Measurements from ENCODE around the gene PPA2.

The PPA2 gene

DNA sequence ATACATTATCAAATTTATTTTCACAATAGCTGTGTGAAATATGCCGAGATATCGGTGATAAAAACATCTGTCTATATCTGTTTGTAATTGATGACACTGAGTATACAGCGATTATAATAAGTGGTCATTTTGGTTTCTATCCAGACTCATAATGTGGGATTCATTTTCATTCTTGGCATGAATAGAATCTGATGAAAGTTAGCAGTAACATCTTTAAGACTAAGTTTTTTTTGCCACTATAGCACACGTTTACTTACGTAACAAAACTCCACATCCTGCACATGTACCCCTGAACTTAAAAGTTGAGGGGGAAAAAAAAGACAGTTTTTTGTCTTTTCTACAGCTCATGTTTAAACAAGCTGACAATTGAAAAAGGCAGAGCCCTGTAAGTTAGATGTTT lies 86.4 kb downstream of the PPA2 start:
- DNase-seq, result no peak

- DNase-seq, result no peak
Measured at GRCh38 chr4:105386012-105386411, 87.8 kb downstream of the PPA2 start.

- DNase-seq, result no peak
Measured at GRCh38 chr4:105374071-105374470, 99.8 kb downstream of the PPA2 start.

- DNase-seq, result no peak
Measured at GRCh38 chr4:105373324-105373723, 100.5 kb downstream of the PPA2 start.

- no peak for DNase-seq
Measured at GRCh38 chr4:105369988-105370387, 103.9 kb downstream of the PPA2 start.

DNA sequence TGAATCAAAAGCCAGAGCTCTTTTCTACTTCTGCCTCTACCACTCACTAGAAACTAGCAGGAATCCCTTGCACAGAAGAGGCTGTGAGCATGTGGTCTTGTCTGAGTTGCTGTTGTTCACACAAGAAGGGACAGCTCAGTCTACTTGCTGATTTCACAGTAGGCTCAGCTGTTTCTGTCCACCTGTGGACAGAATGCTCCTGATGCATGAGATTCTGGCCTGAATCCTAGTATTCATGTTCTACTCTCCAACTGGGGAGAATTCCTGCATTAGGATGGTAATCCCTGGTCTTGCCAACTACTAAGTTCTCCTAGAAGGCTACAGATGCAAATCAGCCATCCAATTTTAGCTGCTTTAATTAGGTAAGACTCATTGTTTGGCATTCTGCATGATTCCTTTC lies 112.8 kb downstream of the PPA2 start:
- DNase-seq, result no peak

- no peak for DNase-seq
Measured at GRCh38 chr4:105357258-105357980, 116.4 kb downstream of the PPA2 start.

DNA sequence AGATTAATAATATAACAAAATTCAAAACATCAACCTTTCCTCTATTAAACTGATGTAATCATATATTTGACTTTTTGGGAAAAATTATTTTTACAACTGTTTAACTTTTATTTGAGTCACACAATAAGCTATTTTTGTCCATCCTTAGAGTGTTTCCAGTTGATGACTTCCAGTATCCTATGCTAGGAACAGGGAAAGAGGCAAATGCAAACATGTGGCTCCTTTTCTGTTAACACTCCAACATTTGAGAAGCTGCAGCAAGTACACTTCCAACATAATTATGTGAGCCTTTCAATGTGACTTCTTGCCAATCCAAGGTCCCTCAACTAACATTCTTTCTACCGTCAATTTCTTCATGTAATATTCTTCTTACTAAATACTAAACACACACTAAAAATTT lies 117.7 kb downstream of the PPA2 start:
- DNase-seq, result no peak

DNA sequence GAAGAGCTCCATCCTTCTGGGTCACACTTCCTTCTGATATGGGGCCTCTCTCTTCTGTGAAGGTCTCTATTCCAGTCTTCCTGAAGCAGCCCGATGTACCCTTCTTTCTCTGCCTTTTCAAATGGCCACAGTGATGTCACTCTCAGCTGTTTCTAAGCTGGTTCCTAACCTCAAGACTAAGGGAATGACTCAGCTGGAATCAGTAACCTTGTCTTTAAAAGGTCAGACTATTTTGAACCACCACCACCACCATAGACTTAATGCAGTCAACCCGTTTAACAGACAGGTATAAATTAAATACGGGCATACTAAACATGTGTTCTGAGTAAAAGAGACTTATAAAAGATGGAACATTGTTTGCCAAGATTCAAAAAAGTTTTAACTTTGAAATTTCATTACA lies 121.0 kb downstream of the PPA2 start:
- no peak for DNase-seq

DNA sequence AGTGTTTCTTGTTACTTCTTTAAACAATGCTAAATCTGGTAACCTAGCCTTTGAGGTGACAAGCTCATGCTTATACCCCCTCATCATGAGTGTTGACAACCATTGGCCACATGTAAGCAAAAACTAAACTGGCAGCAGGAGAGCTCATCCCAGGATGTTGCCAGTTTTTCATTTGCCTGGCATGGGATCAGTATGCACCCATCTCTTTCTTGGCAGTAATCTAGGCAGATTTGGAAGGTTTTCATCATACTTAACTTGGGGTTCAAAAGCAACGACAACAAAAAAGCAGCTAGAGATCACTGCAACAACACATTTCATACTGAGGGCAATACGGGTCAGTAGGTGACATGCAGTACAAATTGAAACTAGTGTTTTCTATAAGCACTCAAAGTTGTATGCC lies 122.0 kb downstream of the PPA2 start:
- no peak for DNase-seq

DNA sequence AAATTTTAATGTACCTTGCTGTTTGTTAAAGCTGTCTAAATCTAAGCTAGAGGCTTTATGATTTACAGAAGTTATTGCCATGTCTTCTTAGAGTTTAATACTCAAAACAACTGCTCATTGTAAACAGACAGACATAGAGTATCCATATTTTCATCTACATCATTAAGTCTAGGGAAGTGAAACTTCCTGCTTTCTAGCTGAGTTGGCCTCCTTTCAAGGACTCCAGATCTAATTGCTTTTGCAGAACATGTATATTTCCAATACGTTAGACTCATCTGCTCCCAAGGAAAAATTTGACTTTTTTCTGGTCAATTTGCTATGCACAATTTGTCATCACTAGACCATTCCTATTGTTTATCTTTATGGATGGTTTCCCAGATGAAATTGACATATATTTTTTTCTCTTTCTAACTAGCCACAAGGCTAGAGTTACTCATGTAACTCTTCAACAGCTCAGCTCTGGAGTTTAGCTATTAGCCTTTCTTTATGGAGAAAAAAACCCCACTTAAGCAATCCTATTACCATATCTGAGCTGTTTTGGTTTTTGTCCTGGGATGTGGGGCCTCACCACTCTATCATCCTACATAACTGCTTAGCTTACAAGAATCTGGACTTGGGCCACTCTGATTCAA lies 122.9 kb downstream of the PPA2 start:
- DNase-seq, result no peak

DNA sequence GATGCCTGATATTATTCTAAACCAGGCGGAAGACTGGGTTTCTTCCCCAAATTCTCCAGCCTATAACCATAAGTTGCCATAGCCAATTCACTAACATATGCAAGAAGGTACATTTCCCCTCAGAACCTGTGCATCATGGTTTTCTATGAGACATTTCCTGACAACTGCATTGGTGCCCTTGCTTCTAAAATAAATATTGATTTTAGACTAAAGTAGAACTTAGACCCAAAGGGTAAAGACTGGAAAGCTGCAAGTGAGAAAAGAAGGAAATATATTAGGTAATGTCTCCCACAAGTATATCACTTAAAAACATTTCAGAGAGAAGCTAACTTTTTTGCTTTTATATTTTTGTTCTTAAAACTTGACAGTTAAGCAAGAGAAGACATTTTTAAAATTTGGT lies 125.1 kb downstream of the PPA2 start:
- no peak for DNase-seq

GRCh38 chr4:105346869-105347268 lies 127.0 kb downstream of the PPA2 start:
- no peak for DNase-seq

GRCh38 chr4:105345838-105346237 lies 128.0 kb downstream of the PPA2 start:
- no peak for DNase-seq

DNA sequence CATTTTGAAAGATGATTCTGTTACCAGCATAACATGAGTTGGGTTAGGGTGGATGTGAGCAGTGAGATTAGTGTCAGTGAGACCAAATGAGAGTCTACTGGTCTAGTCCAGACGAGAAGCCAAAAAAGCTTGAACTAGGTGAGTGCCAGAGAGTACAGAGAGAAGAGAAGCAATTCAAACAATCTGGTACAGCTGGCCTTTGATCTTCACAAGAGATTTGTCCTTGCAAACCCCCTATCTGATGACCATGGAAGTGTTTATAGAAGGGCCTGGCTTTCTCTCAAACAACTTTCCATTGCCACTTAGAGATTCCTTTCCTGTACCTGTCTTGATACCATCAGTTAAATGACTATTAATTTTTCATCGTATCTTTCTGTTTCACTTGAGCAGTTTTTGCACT lies 128.5 kb downstream of the PPA2 start:
- no peak for DNase-seq

DNA sequence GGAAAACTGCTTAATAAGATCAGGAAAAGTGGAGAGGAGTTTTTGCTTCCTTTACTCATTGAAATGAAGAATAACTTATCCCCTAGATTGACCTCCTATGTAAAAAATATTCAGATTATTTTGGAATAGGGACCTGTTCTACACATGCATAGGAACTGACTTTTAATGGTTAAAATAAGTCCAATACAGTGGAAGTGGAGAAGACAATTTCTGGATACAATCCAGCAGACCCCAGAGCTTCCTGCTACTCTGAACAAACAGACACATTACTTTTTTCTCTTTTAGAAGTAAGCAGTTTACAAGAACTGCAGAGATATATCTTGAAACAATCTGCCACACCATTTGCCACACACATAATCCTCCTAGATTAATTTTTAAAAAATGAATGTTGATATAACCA lies 129.7 kb downstream of the PPA2 start:
- no peak for DNase-seq

- DNase-seq, result no peak
Measured at GRCh38 chr4:105343146-105343931, 130.5 kb downstream of the PPA2 start.

DNA sequence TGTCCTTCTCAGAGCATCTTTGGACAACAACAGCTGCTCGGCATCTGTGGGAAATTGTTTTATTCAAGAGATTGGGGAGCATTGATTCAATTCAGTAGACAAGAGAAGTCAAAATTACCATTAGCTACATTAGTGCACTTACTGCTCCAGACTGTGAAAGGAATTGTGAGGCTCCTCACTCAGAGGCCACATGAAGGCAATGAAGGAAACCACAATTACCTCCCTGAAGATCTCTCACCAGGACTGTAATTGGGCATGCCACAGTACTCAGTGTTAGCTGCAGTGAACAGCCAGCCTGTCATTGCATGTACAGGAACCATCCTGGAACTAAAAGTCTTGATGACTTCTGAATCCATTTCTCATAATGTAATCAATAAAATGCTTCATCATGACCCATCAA lies 144.8 kb downstream of the PPA2 start:
- no peak for DNase-seq

DNA sequence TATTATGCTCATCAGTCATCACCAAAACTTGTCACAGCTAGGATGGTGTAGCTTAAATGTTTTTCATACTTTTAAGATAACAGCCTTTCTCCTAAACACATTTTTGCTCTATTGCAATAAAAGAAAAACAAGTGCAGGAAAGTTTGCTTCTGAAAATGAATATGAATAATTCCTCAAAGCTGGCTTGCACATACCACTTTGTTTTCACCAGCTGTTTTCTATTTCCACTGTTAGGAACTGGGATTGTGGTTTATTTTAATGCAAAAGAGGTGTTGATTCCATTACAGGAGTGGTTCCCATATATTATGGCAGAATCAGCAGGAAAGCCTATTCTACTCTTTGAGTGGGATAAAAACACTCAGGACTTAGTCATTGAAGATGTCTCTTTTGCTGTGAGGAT lies 145.9 kb downstream of the PPA2 start:
- no peak for DNase-seq

- no peak for DNase-seq
Measured at GRCh38 chr4:105327222-105327621, 146.6 kb downstream of the PPA2 start.

Data from CD4-positive, alpha-beta T cell treated with Interleukin-17A for 4 hours (primary cell).